EL (cell line): ENCODE results near the gene CDC14B.
"Not testable (repeated sequence)": the region's sequence is repeated elsewhere in the genome, so short reads cannot be mapped to it uniquely, and the experiment has no call there.

Experiments used
- DNase-seq: peaks from one replicate; pipeline ENCODE4 v3.0.0-alpha.2; 2016

Gene CDC14B

DNA sequence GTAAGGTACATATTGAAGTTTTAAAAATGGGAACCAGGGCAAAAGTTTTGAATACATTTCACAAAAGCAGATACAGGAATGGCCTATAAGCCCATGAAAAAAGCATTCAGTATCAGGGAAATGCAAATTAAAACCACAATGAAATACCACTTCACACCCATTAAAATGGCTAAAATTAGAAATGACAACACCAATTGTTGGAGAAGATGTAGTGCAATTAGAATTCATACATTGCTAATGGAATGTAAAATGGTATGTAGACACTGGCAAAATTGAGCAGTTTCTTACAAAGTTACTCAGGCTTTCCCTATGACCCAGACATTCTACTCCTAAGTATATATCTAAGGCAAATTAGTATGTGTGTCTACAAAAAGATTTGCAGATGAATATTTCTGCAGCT, 34.2 kb downstream of the CDC14B start:
- no peak for DNase-seq

DNA sequence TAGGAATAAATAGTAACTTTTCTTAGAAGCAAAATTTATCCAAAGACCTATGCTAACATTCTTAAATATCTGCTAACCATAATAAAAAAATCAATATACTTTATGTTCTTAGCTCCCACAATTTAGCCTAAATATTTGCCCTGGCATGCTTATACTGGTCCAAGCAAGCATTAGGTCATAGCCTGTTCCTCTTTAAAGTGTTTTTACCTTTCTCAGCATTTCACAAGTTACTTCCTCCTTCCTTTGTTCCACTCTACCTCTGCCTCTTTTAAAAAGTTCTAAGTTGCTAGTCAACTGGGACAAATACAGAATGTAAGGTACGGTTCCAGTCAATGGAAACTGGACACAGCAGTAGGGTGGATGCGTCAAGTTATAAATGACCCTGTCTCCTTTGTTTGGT, 37.4 kb downstream of the CDC14B start:
- not testable (repeated sequence) for DNase-seq

DNA sequence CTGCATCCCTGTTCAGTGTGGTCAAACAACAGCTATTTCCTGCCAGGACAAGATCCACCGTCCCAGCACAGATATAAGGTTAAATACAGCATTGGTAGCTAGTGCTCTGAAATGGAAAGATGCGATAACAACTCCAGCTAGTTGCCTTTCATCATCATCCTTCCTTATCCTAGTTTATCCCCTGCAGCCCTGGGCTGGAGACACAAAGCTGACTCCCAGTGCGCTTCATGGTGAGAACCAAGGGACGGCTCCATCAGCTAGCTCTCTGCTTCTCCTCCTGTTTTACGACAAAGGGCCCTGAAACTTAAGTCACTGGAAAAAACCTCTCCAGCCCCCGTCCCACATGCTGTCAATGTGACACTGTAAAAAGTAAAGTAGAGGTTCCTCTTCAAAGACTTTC, 37.9 kb downstream of the CDC14B start:
- DNase-seq: no peak

DNA sequence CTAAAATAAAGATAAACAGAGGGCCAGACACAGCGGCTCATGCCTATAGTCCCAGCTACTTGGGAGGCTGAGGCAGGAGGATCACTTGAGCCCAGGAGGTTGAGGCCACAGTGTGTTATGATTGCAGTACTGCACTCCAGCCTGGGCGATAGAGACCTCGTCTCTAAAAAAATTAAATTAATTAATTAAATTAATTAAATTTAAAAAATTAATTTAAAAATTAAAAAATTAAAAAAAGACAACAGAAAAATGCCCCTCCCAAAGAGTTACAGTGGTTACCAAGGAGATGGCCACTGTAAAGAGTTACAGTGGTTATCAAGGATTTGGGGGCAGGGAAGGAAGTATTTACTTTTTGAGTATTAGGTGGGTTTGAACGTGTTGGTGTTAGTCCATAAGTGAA, 38.3 kb downstream of the CDC14B start:
- DNase-seq: no peak

DNA sequence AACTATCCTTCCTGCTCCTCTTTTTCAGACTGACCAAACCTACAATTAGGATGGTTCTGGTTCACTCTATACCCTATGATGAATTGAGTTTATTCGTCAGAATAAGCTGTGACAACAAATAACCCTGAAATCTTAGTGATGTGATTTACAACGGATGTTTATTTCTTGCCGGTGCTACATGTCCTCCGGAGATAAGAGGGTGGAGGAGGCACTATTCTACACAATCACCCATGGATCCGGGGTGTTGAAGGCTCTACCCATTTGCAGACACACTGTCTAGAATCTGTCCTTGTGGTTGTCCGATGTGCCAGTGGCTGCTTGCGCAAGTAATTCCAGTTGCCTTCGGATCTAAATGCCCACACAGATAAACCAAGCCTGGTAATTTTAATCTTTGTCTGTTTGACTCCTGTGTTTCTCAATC, 44.7 kb downstream of the CDC14B start:
- DNase-seq: no peak

DNA sequence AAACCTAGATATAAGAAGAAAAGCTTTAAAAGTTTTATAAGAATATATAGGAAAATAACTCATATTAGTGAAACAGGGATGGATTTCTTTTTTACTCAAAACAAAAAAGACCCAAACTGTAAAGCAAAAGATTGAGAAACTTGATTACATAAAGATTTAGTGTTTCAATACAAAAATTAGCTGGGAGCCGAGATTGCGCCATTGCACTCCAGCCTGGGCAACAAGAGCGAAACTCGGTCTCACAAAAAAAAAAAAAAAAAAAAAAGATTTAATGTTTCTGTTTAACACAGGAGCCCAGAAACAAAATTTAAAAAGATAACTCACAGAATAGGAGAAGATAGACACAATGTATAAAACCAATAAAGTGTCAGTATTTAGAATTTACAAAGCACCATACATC, 45.2 kb downstream of the CDC14B start:
- no peak for DNase-seq

DNA sequence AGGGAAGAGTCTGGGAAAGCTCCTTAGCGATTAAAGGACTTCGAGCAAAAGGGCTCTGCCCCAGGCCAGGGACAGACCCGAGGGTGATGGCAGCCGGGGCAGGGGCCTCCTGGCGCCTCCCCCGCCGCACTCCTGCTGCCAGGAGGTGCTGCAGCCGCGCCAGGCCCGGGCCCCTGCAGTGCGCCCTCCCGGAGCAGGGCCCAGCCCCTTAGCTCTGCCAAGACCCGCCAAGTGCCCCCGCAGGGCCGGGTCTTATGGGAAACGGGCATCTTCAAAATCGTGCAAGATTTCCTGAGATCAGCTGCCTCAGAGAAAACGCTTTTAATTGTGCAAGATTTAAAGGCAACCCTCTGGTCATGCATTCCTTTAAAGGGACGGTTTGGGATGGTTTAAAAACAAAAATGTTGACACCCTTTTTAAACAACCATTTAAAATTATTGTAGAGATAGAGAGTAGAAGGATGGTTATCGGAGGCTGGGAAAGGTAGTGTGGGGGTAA, 52.4 kb downstream of the CDC14B start:
- DNase-seq: no peak

DNA sequence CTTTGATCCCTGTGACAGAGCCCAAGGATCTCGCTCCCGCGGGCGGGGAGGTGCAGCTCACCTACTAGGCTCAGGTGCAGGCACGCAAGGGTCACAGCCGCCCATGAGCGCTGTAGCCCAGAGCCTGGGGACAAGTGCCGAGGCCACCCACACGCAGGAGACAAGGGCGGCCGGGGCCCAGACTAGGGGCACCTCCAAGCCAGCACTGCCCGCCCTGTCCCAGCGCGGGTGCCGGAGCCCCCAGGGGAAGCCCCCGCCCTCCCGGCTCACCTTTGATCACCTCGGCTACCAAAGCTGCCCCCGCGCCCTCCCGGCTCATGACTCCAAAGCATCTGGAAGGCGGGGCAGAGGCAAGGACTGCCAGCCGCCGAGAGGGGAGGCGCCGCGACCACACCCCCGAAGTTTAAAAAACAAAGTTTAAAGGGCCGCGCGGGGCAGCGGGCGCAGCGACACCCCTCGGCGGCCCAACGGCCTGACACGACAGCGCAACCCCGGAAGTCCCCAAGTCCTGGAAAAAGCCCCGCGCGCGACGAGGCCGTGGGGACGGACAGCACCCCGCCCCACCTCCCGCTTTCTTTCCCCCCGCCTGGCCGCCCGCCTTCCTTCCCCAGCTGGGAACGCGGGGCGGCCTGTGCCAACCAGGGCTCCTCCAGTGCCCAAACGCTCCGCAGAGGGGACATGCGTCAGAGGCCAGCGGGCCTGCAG, 53.0 kb downstream of the CDC14B start:
- DNase-seq: peak; percentile 68

DNA sequence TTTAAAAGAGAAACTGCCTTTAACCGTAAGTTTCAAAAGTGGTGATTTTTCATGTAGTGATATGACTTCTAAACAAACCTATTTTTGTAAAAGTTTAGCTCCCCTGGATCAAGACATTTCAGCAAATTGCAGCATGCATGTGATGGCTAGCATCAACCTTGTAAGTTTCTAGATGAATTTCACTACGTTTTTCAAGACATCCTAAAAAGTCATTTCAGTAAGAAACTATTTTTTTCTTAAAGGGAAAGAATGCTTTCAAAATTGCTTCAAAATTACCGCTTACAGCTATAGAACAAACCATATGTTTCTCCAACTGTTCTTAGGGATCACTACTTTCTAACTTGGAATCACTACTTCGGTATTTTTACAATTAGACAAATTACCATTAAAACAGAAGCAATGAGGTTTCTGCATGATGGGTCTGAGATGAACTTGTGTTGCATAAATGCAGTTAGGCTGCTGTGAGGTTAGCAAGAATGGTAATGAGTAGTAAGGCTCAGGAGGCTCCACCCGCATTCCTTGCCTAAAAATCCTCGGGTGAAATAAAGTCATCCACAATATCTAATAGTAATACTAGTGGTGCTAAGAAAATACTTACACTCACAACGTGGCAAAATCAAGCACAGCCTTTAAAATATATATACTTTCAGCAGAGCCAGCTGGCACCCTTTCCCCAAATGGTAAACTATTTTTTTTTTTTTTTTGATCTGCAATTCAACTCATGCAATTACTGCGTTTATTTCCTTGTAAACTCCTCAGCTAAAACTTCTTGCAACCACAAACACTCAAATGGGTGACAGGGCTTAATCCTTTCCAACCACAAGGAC, 53.8 kb downstream of the CDC14B start:
- peak; percentile 48 for DNase-seq

DNA sequence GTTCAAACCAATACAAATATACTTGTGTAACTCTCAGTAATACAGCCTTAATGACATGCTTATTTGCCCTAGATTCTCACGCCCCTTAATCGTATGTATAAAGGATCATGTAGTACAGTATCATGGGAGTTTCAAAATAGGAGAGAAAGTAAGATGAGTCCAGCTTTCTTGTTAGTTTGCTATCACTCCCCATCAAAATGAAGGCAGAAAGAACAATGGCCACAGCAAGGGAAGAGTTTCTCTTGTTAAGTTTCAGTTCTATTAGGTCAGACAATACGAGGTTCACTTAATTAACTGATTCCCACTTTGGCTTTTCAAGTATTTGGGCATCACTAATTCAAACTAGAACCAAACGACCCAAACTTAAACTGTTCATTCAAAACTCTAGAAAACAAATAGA, 55.4 kb downstream of the CDC14B start:
- no peak for DNase-seq

DNA sequence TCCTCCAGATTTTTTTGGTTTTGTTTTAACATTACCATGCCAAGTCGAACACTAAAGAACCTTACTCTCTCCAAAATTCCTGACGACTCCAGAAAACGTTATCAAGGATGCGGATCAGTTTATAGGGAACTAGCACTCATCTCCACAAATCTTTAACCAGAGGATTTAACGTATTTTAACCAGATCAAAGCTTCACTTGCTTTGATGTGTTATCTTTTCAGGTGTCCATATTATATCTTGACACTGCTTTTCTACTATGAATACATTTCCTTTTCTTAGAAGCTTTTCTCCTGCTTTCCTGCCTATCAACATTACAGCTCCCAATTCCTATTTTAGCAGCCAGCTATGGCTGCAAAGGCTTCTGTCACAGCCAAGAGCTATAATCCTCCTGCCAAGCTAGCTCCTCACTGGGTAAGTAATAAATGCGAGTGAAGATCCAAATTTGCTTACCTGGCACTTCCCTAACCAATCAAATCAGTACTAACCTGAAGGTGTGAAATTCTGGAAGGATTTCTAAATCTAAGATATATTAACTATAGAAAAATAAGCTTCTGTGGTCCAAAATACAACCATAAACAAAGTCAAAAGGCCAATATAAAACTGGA, 60.2 kb downstream of the CDC14B start:
- no peak for DNase-seq

DNA sequence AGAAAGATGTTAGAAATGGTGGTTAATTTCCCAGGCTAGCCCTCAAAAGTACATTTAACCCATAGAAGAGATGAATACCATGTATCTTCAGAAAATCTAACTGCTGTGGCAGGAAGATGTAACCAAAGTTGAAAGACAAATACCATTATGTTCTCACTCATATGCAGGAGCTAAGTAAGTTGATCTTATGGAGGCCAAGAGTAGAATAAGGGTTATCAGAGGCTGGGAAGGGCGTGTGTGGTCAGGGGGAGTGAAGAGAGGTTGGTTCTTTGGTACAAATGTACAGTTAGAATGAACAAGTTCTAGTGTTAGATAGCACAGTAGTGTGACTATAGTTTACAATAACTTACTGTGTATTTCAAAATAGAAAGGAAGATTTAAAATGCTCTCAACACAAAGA, 61.7 kb downstream of the CDC14B start:
- DNase-seq: no peak

DNA sequence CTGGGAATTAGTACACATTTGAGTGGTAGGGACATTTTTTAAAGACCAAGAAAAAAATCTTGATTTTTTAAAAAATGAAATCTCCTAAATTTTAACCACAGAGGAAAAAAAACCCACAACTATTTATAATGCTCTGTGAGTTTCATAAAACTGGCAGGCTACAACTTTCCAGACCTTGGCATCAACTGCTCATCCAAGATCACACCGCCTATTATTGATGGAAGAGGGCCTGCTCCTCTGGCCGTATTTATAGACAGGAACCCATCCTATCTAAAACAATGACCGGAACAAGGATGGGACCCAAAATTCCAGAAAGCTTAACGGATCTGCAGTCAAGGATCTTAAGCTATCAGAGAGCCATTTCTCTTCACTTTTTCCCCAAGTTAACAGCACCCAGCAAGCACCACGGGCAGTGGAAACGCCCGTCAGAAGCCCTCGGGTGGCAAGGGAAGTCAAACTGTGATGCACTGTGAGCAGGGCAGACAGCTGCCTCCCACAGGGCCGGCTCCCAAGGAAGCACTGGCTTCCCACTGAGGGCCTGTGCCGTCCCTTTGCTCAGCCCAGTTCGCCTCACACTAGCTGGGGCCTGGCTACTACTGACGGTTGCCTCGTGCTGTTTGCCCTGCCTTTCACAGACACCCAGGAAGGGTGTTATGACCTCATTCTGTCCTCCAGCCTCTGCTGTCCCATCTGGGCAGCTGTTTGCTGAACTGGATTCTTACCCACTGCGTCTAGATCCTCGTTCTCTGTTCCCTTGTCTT, 62.8 kb downstream of the CDC14B start:
- no peak for DNase-seq

DNA sequence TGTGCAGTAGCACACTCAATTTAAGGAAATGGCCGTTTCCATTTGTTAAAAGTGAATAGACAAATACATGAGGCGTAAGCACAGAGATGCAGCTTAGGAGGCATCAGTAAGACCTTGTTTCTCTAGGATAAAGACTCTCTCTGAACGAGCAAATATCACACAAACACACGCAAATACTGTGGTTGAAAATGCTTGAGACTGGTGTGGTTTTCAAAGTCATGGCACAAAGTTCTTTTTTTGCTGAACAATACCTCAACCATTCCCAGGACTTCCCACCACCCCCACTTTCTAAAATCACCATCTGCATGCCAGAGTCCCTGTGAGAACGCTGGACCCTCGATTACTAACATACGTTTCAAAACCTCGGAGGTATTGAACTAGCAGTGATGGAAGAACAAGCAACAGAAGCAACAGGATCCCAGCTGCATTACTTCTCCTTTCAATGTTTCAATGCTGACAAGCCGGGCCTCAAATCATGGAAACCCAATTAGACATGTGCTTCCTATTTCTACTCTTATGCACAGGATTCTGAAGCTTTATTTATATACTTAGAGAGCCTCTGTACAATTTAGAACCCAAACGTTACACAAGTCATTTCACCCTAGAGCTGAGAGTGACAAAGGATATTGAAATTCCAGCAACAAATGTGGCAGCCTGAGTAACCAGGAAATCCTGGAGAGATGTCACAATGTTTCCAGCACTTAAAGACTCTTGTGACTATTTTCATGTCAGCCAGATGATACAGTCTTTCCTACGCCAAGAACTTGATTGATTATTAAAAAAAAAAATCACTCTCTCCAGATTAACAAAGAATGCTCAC, 63.9 kb downstream of the CDC14B start:
- peak; percentile 53 for DNase-seq

DNA sequence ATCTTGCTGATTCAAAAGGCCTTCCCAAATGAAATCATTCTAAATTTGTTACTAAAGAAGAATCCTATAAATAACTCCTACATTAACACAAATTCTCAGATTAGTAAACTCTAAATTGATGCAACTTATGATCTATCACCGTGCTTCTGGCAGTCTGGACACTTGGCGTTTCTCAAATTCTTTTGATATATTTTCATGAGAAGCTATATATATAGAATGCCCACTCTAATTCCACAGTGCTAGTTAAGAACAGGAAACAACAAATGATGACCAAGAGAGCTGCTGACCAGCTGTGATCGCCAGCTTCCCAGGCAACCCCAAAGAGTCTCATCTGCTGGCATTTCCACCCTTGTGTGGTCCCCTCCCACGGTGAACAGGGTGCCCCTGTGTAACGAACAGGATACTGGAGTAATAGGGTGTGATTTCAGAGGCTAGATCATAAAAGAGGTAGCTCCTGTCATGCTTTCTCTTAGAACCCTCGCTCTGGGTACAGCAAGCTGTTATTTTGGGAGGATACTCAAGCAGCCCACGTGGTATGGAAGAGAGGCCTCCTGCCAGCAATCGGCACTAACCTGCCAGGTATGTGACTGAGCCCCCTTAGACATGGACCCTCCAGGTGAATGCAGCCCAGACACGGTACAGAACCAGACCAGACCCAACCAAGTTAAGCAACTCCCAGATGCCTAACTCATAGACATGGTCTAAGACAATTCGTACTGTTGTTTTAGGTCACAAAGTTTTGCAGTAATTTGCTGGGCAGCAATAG, 64.7 kb downstream of the CDC14B start:
- DNase-seq: peak; percentile 72

DNA sequence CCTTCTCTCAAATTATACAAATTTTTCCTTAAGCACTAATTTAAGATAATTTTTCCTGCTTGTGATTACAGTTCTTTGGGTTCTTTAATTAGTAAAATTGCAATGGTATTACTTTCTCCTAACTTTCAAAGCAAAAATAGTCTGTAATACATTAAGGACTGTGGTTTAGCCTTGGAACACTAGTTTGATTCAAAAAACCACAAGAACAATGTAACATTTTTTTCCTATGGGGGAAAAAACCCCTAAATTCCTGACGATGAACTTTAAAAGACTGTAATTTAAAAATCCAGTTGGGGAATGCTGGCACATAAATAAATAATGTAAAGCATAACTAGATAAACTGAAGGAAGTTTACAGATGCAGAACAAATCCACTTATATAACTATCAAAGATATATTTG, 65.3 kb downstream of the CDC14B start:
- DNase-seq: peak; percentile 44

DNA sequence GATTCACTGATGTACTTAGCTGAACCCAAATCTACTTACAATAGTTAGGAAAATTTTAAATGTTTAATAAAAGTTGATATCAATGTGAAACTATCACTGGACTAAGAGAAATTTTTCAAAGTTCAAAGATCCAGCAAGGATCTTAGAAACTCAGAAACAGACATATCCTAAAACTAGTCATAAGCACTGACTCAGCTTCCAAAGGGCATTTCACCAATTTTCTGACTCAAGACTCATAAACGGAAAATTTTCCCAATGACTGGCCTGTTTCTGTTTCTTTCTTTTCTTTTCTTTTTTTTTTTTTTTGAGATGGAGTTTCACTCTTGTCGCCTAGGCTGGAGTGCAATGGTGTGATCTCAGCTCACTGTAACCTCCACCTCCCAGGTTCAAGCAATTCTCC, 66.6 kb downstream of the CDC14B start:
- DNase-seq: peak; percentile 86

DNA sequence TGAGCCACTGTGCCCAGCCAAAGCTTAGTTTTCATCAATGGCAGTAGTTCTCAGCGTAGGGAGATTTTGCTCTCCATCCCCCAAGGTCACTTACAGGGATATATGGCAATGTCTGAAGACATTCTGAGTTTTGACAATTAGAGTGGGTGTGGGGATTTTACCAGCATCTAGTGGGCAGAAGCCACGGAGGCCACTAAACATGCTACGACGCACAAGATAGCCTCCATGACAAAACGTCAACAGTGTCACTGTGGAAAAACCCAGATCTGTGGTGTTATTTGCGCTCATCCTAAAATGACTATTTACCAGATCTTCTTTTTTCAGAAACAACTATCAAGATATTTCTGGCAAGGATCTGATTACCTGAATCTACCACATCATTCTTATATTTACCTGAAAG, 68.2 kb downstream of the CDC14B start:
- DNase-seq: no peak

DNA sequence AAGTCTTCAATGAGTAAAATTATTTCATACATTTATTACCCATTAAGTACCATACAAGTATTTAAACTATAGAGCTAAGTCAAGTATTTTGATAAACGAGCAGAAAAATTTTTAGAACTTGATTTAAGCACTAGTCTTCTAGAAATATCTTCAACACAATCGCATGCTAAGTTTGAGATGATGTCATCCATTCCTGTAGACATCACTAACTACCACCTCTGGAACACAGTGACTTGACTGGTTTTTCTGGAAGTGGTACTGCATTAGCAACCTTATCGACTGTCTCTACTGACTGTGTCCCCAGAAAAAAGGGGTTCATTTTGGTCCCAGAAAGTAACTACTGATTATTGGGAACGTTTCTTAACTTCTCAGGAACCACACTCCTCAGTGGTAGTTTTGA, 69.0 kb downstream of the CDC14B start:
- DNase-seq: no peak

DNA sequence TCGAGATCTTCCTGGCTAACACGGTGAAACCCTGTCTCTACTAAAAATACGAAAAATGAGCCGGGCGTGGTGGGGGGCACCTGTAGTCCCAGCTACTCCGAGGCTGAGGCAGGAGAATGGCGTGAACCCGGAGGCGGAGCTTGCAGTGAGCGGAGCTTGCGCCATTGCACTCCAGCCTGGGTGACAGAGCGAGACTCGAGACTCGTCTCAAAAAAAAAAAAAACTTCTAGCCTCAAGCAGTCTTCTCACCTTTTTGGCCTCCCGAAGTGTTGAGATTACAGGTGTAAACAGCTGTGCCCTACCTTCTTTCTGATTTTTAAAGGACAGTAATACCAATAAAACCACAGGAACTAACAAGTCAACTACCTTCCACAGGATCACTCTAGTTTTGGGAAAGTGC, 76.5 kb downstream of the CDC14B start:
- DNase-seq: not testable (repeated sequence)

DNA sequence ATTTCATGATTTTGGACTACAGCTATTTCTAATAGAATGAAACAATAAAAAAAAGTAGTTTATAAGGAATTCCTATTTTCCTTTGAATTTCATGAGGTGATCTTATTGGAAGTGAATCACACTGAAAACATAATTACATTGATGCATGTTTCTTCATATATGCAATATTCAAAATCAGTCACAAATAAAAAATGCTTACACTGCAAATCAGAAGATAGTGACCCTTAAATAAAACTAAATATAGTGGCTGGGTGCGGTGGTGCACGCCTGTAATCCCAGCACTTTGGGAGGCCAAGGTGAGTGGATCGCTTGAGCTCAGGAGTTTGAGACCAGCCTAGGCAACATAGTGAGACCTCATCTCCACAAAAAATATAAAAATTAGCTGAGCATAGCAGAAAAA, 79.5 kb downstream of the CDC14B start:
- no peak for DNase-seq
